ENCODE results near the gene TNFRSF1B. TPM values are rescaled to one million over a fixed set of nuclear protein-coding genes. Genes with fewer than 3 reads are reported as not detected.

Gene TNFRSF1B
- total RNA-seq, 1 experiment from 2014 or later = 3.5 TPM

- no peak for TF ChIP-seq CTCF (IDR thresholded peaks at IDR 0.05; ENCODE audit: insufficient read depth in 1 of 2, low read depth in 1 of 2, low read length in 1 of 2, severe bottlenecking in 1 of 2, unreplicated experiment in 1 of 2)
- Histone ChIP-seq H3K4me1 (no peaks in the 10 kb centered on the region), H3K27me3 (replicated peaks; ENCODE audit: control insufficient read depth, insufficient read depth, low read length) (no peaks in the 10 kb centered on the region), H3K4me3 (ENCODE audit: low read depth, low read length) (no peak overlapping the region), H3K36me3 (ENCODE audit: control insufficient read depth, insufficient read depth, low read length) (no peaks in the 10 kb centered on the region), H3K9me3 (no peaks in the 10 kb centered on the region)
- Mint-ChIP-seq H3K27me3 (ENCODE audit: insufficient read depth, unreplicated experiment) (peaks cover 2% of the 10 kb centered on the region), H3K4me1 (ENCODE audit: low read depth, unreplicated experiment) (peaks cover 5% of the 10 kb centered on the region), H3K36me3 (ENCODE audit: insufficient read depth, unreplicated experiment) (no peaks in the 10 kb centered on the region), H3K27ac (ENCODE audit: unreplicated experiment) (no peak overlapping the region), H3K4me3 (ENCODE audit: unreplicated experiment) (no peak overlapping the region), H3K9me3 (ENCODE audit: unreplicated experiment) (no peaks in the 10 kb centered on the region)
- no TSS peak for BruUV-seq (replicated peaks)
- intact Hi-C loops (cut with micrococcal nuclease; ENCODE audit: unreplicated experiment) = no loop called here
- ChIA-PET CTCF (interaction anchor here (0.9 kb wide), 1 partner anchor 32 kb away, joined by 3 read pairs; no protein-coding TSS in a partner anchor), POLR2A (interaction anchor here (0.6 kb wide), 1 partner anchor 44 kb away, joined by 4 read pairs; no protein-coding TSS in a partner anchor)
- no peak for DNase-seq
Observed at GRCh38 chr1:12169442-12170135, 2.8 kb downstream of the TNFRSF1B start.

- H3K9me3 Mint-ChIP-seq (ENCODE audit: unreplicated experiment) = no peaks in the 10 kb centered on the region
- H3K4me3 Mint-ChIP-seq (ENCODE audit: unreplicated experiment) = no peak overlapping the region
- ChIA-PET POLR2A (no interaction called here), CTCF (interaction anchor here (0.6 kb wide), 1 partner anchor 73 kb away, joined by 3 read pairs; no protein-coding TSS in a partner anchor)
- H3K27me3 ChIP-seq (replicated peaks; ENCODE audit: control insufficient read depth, insufficient read depth, low read length) = no peaks in the 10 kb centered on the region
- no peaks in the 10 kb centered on the region for H3K36me3 ChIP-seq (ENCODE audit: control insufficient read depth, insufficient read depth, low read length)
- TF ChIP-seq CTCF (IDR thresholded peaks at IDR 0.05; ENCODE audit: insufficient read depth in 1 of 2, low read depth in 1 of 2, low read length in 1 of 2, severe bottlenecking in 1 of 2, unreplicated experiment in 1 of 2) = no peak
- H3K4me1 Mint-ChIP-seq (ENCODE audit: low read depth, unreplicated experiment) = peaks cover 5% of the 10 kb centered on the region
- no TSS peak for BruUV-seq (replicated peaks)
- no peak overlapping the region for H3K27ac Mint-ChIP-seq (ENCODE audit: unreplicated experiment)
- H3K4me1 ChIP-seq = no peaks in the 10 kb centered on the region
- H3K4me3 ChIP-seq (ENCODE audit: low read depth, low read length) = no peak overlapping the region
- intact Hi-C loops (cut with micrococcal nuclease; ENCODE audit: unreplicated experiment) = no loop called here
- DNase-seq = no peak
- peaks cover 2% of the 10 kb centered on the region for H3K27me3 Mint-ChIP-seq (ENCODE audit: insufficient read depth, unreplicated experiment)
- H3K9me3 ChIP-seq = no peaks in the 10 kb centered on the region
- no peaks in the 10 kb centered on the region for H3K36me3 Mint-ChIP-seq (ENCODE audit: insufficient read depth, unreplicated experiment)
Observed at GRCh38 chr1:12170263-12170671, 3.5 kb downstream of the TNFRSF1B start.

- Mint-ChIP-seq H3K9me3 (ENCODE audit: unreplicated experiment) (no peaks in the 10 kb centered on the region), H3K36me3 (ENCODE audit: insufficient read depth, unreplicated experiment) (no peaks in the 10 kb centered on the region), H3K27ac (ENCODE audit: unreplicated experiment) (no peak overlapping the region), H3K27me3 (ENCODE audit: insufficient read depth, unreplicated experiment) (peaks cover 2% of the 10 kb centered on the region), H3K4me1 (ENCODE audit: low read depth, unreplicated experiment) (peaks cover 5% of the 10 kb centered on the region), H3K4me3 (ENCODE audit: unreplicated experiment) (no peak overlapping the region)
- TF ChIP-seq CTCF (IDR thresholded peaks at IDR 0.05; ENCODE audit: insufficient read depth in 1 of 2, low read depth in 1 of 2, low read length in 1 of 2, severe bottlenecking in 1 of 2, unreplicated experiment in 1 of 2) = no peak
- Histone ChIP-seq H3K36me3 (ENCODE audit: control insufficient read depth, insufficient read depth, low read length) (no peaks in the 10 kb centered on the region), H3K4me3 (ENCODE audit: low read depth, low read length) (no peak overlapping the region), H3K9me3 (no peaks in the 10 kb centered on the region), H3K27me3 (replicated peaks; ENCODE audit: control insufficient read depth, insufficient read depth, low read length) (no peaks in the 10 kb centered on the region), H3K4me1 (no peaks in the 10 kb centered on the region)
- no TSS peak for BruUV-seq (replicated peaks)
- POLR2A ChIA-PET = no interaction called here
- intact Hi-C loops (cut with micrococcal nuclease; ENCODE audit: unreplicated experiment) = no loop called here
- DNase-seq = no peak
- CTCF ChIA-PET = no interaction called here
Observed at GRCh38 chr1:12171206-12172041, 4.6 kb downstream of the TNFRSF1B start.

All from Caco-2 (cell line).